Subcutaneous abdominal adipose tissue (tissue), 5 donors: ENCODE results near the gene COX4I2.
"Not testable (repeated sequence)": the region's sequence is repeated elsewhere in the genome, so short reads cannot be mapped to it uniquely, and the experiment has no call there.

Source experiments
- H3K27ac ChIP-seq: one replicate; pipeline ENCODE4 v1.7.0; 2013; ENCODE audit warnings: low read depth, mild to moderate bottlenecking, inconsistent platforms, low read length, moderate library complexity
- H3K27me3 ChIP-seq, 5 donors: one replicate each; pipeline ENCODE4 v1.7.0; 2013; ENCODE audit warnings: low read length in 5 of 5, inconsistent platforms in 1 of 5; ENCODE audit not compliant: control insufficient read depth in 5 of 5, insufficient read depth in 4 of 5
- H3K36me3 ChIP-seq, 5 donors: one replicate each; pipeline ENCODE4 v1.7.0; 2013; ENCODE audit warnings: low read length in 5 of 5; ENCODE audit not compliant: control insufficient read depth in 5 of 5, insufficient read depth in 5 of 5
- H3K4me1 ChIP-seq, 5 donors: one replicate each; pipeline ENCODE4 v1.7.0; 2013; ENCODE audit warnings: low read length in 5 of 5, mild to moderate bottlenecking in 3 of 5, moderate library complexity in 1 of 5; ENCODE audit not compliant: control insufficient read depth in 5 of 5, insufficient read depth in 5 of 5
- H3K4me3 ChIP-seq, 5 donors: one replicate each; pipeline ENCODE4 v1.7.0; 2013; ENCODE audit warnings: low read length in 5 of 5, low read depth in 1 of 5
- H3K9ac ChIP-seq, 5 donors: one replicate each; pipeline ENCODE4 v1.7.0; 2013; ENCODE audit warnings: low read length in 5 of 5, mild to moderate bottlenecking in 4 of 5, moderate library complexity in 3 of 5
- H3K9me3 ChIP-seq, 5 donors: one replicate each; pipeline ENCODE4 v1.7.0; 2013; ENCODE audit warnings: low read length in 5 of 5; ENCODE audit not compliant: control insufficient read depth in 5 of 5
- donor health status: healthy.
- donor health status: healthy.
- donor health status: healthy.
- donor health status: healthy.
- donor health status: healthy.

Gene COX4I2

DNA sequence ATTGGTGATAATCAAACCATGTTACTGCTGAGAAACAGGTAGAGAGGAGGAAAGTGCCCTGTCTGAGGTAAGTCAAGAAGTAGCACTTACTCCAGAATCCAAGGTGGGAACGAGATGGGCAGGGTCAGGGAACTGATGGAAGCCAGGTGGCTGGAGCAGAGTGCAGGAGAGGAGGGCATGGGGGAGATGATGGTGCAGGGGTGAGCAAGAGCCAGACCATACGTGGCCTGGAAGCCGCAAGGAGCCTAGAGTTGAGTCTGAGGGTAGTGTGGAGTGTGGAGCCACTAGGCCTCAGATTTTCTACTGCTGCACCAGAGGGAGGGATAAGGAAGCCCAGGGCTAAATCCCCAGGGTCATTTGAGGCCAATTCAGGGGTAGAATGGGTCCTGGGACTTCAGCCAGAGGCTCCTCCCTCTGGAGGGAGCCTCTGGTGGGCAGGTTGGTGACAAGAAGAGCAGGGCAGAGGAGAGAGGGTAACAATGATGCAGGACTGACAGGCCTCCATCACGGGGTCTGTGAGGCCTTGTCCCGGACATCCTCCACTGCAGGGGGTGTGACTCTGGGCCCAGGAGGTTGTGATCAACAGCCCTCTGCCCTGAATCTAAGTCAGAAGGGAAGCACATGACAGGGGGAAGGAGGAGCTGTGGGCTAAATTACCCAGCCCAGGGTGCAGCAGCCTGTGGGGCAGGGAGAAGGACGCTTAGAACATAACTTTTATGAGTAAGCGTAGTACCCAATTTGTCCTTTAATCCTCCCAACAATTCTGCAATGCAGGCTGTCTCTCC lies 28.7 kb downstream of the COX4I2 start:
- H3K4me1 ChIP-seq: peaks cover 41 to 87% (median 81%) of the 10 kb centered on the region in 5 donors
- H3K9me3 ChIP-seq: no peaks in the 10 kb centered on the region
- peak overlapping the region in 4 of 5 donors; percentile 32 to 41 (median 39) for H3K9ac ChIP-seq
- no peaks in the 10 kb centered on the region for H3K27me3 ChIP-seq
- H3K4me3 ChIP-seq: peak overlapping the region in 1 of 5 donors; percentile 26
- H3K36me3 ChIP-seq: peaks cover 0 to 26% (median 19%) of the 10 kb centered on the region in 5 donors
- H3K27ac ChIP-seq: peak overlapping the region; percentile 82

DNA sequence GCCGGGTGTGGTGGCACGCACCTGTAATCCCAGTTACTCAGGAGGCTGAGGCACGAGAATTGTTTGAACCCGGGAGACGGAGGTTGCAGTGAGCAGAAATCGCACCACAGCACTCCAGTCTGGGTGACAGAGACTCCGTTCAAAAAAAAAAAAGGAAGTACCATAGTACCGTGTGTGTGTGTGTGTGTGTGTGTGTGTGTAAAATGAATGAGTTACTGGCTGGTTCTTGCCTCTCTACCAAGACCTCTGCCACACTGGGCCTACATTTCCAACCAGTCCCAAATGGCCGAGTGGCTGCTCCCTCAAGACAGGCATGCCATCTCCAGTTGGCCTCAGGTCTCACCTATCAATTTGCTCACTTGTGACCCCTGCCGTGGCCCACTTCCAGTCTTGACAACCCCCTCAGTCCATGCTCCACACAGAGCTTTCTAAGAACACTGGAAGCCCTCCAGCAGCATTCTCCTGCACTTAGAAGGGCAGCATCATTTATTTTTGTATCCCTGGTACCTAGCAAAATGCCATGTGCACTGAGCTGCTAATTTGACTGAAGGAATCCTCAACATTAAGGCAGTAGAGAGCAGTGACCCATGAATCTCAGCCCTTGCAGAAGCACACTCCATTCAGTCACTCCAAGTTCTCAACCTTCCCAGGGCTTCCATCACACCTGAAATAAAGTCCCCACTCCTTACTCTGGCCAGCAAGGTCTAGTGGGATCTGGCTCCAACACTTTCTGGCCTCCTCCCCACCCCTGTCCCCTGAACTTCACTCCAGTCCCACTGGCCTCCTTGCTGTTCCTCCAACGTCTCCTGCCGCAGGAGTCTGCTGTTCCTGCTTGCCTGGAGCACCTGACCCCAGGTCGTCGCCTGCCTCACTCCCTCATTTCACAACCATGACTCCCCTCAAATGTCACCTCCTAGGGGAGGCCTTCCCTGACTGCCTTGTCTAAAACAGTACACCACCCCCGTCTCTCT lies 29.9 kb downstream of the COX4I2 start:
- H3K4me3 ChIP-seq: peak overlapping the region in 1 of 5 donors; percentile 3
- H3K4me1 ChIP-seq: peaks cover 38 to 83% (median 71%) of the 10 kb centered on the region in 5 donors
- H3K9ac ChIP-seq: peak overlapping the region in 2 of 5 donors; percentile 57 to 64
- H3K27ac ChIP-seq: peak overlapping the region; percentile 82
- H3K36me3 ChIP-seq: peaks cover 0 to 27% (median 22%) of the 10 kb centered on the region in 5 donors
- H3K9me3 ChIP-seq: no peaks in the 10 kb centered on the region
- H3K27me3 ChIP-seq: no peaks in the 10 kb centered on the region

DNA sequence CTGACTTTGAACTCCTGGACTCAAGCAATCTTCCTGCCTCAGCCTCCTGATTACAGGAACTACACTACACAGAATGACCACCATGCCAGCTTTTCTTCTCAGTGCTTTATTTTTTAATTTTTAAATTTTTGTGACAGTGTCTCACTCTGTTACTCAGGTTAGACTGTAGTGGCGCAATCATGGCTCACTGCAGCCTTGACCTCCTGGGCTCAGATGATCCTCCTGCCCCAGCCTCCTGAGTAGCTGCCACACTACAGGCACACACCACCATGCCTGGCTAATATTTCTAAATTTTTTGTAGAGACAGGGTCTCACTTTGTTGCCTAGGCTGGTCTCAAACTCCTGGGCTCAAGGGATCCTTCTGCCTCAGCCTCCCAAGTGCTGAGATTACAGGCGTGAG lies 31.2 kb downstream of the COX4I2 start:
- H3K27me3 ChIP-seq, H3K27ac ChIP-seq, H3K4me3 ChIP-seq, H3K9ac ChIP-seq, H3K9me3 ChIP-seq: not testable (repeated sequence)
- peaks cover 0 to 27% (median 23%) of the 10 kb centered on the region in 5 donors for H3K36me3 ChIP-seq
- H3K4me1 ChIP-seq: peaks cover 38 to 86% (median 66%) of the 10 kb centered on the region in 5 donors

DNA sequence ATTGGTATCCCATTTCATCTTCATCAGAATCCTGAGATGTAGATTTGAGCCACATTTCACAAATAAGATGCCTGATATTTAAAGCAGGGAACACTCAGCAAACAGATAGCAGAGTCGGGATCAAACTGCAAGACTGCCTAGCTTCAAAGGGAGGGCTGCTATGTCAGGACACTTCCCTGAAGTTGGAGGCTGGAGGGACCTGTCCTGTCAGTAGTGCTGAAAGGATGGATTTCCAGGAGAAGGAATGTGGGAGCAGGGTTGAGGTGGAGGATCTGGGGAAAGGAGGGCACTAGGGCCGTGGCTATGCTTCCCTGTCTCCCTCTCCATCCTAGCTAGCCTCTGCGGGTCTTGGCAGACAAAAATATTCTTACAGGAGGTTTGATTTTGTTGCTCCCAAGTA lies 32.2 kb downstream of the COX4I2 start:
- Histone ChIP-seq H3K36me3 (peaks cover 0 to 21% (median 18%) of the 10 kb centered on the region in 5 donors), H3K27ac (peak overlapping the region; percentile 86), H3K9me3 (no peaks in the 10 kb centered on the region), H3K27me3 (no peaks in the 10 kb centered on the region), H3K4me3 (no peak overlapping the region), H3K9ac (peak overlapping the region in 2 of 5 donors; percentile 43 to 49), H3K4me1 (peaks cover 38 to 86% (median 66%) of the 10 kb centered on the region in 5 donors)

DNA sequence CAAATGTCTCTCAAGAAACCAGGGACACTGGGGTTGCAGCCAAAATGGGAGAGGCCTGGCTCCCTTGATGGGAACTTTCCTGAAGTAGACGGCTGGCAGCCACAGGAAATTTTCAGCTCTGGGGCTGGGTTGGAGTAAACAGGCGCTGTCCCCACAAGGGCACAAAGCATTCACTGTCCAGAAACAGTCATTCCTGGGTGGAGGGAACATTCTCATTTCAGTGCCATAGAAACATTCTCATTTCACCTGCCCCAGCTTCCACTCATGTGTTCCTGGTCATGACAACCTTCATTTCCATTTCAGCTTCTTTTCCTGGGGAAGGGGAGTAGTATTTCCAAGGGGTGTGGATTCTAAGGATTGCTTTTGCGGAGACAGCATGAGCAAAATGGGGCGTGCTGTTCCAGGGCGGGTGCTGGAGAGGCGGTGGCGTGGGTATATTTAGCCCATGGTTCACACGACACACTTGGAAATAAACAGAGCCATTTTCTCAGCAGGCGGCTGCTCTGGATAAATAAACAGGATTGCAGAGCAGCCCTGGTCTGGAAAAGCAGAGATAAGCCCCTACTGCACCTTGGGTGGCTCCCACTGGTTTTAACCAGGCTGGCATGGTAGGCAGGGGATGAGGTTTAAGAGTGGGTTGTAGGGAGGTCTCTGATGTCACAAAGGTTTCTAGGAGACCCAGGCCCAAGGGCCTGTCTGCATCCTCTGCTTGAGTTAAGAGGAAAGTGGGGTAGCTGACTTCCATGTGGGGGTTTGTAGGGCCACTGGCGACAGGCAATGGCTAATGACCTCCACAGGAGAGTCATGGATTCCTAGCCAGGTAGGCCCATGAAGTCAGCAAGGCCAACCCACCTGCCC lies 32.9 kb downstream of the COX4I2 start:
- Histone ChIP-seq H3K27ac (peak overlapping the region; percentile 86), H3K36me3 (peaks cover 0 to 13% (median 11%) of the 10 kb centered on the region in 5 donors), H3K9ac (peak overlapping the region in 3 of 5 donors; percentile 0 to 63 (median 24)), H3K27me3 (no peaks in the 10 kb centered on the region), H3K4me3 (peak overlapping the region in 2 of 5 donors; percentile 19 to 25), H3K9me3 (no peaks in the 10 kb centered on the region), H3K4me1 (peaks cover 38 to 86% (median 66%) of the 10 kb centered on the region in 5 donors)

DNA sequence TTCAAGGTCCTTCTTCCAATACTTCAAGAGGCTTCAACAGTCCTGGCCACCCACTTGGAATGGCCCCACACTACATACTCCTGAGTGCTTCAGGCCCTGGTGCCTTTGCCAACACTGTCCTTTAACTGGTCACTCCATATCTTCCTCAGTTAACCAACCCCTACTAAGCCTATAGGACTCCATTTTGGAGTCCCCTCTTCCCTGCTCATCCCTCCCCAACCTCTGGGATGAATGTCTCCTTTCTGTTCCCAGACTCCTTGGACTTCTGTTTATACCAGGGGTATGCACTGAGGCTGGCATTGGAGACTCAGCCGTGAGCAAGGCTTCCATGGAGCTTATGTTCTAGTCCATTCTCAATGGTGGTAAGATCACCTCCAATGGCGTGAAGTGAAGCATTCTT lies 33.6 kb downstream of the COX4I2 start:
- H3K4me1 ChIP-seq: peaks cover 33 to 86% (median 66%) of the 10 kb centered on the region in 5 donors
- no peak overlapping the region for H3K4me3 ChIP-seq
- peaks cover 0 to 8% (median 6%) of the 10 kb centered on the region in 5 donors for H3K36me3 ChIP-seq
- H3K27me3 ChIP-seq: no peaks in the 10 kb centered on the region
- no peaks in the 10 kb centered on the region for H3K9me3 ChIP-seq
- H3K9ac ChIP-seq: no peak overlapping the region
- peak overlapping the region; percentile 86 for H3K27ac ChIP-seq

DNA sequence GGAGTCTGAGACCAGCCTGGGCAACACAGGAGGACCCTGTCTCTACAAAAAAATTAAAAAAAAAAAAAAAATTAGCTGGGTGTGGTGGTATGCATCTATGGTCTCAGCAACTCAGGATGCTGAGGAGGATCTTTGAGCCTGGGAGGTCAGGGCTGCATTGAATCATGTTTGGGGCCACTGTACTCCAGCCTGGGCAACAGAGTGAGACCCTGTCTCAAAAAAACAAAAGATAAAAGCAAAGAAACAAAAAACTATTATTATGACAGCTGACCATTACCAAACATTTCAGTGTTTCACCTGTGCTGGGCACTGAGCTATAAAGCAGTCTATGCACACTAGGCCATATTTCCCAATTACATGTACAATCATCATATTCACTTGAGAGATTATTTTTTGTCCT lies 35.7 kb downstream of the COX4I2 start:
- peak overlapping the region; percentile 67 for H3K27ac ChIP-seq
- peaks cover 23 to 83% (median 63%) of the 10 kb centered on the region in 5 donors for H3K4me1 ChIP-seq

DNA sequence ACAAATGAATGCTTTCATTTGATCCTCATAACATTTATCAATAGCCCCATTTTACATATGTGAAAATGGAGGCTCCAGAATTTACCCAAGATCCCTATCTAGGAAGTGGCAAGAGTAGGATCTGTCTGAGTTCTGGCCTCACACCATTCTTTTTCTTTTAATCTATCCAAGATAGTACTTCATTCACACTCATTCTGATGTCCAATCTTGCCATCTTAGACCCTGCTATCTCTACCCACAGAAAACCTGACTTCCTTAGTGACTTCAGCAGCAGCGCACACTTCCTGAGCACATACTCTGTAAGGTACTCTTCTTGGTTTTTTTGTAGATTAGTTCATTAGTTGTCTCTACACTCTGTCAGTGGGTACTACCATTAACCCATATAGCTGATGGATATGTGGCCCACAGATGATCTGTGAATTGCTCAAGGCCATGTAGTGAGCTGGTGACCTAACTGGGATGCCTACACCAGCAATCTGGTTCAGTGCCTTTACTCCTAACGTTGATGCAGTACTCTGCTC lies 36.3 kb downstream of the COX4I2 start:
- H3K4me1 ChIP-seq: peaks cover 23 to 86% (median 67%) of the 10 kb centered on the region in 5 donors
- H3K36me3 ChIP-seq: peaks cover 0 to 24% (median 17%) of the 10 kb centered on the region in 5 donors
- peak overlapping the region; percentile 67 for H3K27ac ChIP-seq
- H3K9me3 ChIP-seq: no peaks in the 10 kb centered on the region
- H3K27me3 ChIP-seq: no peaks in the 10 kb centered on the region
- H3K9ac ChIP-seq: peak overlapping the region in 1 of 5 donors; percentile 38
- no peak overlapping the region for H3K4me3 ChIP-seq

More for the DNA sequence above, 35.7 kb downstream of the COX4I2 start:
- Histone ChIP-seq H3K9ac (no peak overlapping the region), H3K27me3 (no peaks in the 10 kb centered on the region), H3K36me3 (peaks cover 0 to 19% (median 12%) of the 10 kb centered on the region in 5 donors), H3K4me3 (no peak overlapping the region), H3K9me3 (no peaks in the 10 kb centered on the region)
